ENCODE measurements around the gene BRD4.

GRCh38 chr19:15255359-15255990, 76.9 kb downstream of the BRD4 start:
- TF ChIP-seq CTCF (conservative IDR thresholded peaks at IDR 0.05 in 1 of 2, IDR thresholded peaks at IDR 0.05 in 1 of 2; ENCODE audit: low read depth in 1 of 2, low read length in 2 of 2), result no peak
- TF ChIP-seq EZH2 (IDR thresholded peaks at IDR 0.05; ENCODE audit: low read length, missing control alignments), result no peak

Data from fibroblast of lung (primary cell).